SHP77 (cell line): ENCODE measurements around the gene AICDA.
"Not testable (repeated sequence)": the region's sequence is repeated elsewhere in the genome, so short reads cannot be mapped to it uniquely, and the experiment has no call there.

Experiments
- DNase-seq, 2 experiments: peaks; one replicate each; lab custom pipeline; 2025; lab: John Stamatoyannopoulos, UW

Gene AICDA

GRCh38 chr12:8612629-8613028 is at the start of gene AICDA:
TSS of gene AICDA (minus strand) at chr12:8612859. CDS start at chr12:8612767, 92 bp downstream.
- DNase-seq = no peak

GRCh38 chr12:8661751-8662150 is 49.1 kb upstream of the AICDA start:
- no peak for DNase-seq

DNA sequence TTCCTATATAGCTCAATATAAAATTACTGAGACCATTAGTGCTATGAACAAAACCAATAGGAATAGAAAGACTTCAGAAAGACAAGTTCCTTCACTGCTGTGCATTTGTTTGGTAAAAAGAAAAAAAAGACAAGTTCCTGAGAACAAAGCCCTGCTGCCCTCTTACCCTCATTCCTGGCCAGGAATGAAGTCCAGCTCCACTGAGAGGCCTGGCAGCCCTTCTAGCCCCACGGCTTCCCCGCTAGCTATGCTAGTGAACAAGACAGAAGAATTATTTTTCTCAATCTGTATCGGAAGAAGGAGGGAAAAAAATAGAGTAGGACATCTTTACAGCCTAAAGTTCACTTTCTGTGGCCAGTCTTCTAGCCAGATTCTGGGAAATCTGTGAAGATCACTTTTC is 48.4 kb upstream of the AICDA start:
- no peak for DNase-seq

- no peak for DNase-seq
Measured at GRCh38 chr12:8658346-8658745, 45.7 kb upstream of the AICDA start.

DNA sequence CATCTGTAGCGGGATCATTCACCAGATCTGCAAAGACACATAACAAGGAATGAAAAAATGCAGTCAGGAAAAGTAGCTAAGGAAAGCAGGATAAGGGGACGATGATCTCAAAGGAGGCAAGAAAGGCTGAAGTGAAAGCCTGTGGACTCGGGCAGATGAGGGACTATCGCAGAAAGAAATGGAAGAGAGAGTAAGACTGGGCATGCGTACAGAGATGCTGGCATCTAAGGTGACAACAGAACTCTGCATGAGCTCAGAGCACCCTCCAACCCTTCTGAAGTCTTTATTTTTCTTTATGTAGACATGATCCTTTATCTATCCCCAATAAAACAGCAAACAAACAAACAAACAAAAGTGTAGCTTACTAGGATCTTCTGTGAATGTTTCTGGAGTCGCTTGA is 42.8 kb upstream of the AICDA start:
- DNase-seq = no peak

GRCh38 chr12:8648576-8649205 is 36.0 kb upstream of the AICDA start:
- no peak for DNase-seq

- DNase-seq = no peak
Measured at GRCh38 chr12:8647968-8648367, 35.3 kb upstream of the AICDA start.

DNA sequence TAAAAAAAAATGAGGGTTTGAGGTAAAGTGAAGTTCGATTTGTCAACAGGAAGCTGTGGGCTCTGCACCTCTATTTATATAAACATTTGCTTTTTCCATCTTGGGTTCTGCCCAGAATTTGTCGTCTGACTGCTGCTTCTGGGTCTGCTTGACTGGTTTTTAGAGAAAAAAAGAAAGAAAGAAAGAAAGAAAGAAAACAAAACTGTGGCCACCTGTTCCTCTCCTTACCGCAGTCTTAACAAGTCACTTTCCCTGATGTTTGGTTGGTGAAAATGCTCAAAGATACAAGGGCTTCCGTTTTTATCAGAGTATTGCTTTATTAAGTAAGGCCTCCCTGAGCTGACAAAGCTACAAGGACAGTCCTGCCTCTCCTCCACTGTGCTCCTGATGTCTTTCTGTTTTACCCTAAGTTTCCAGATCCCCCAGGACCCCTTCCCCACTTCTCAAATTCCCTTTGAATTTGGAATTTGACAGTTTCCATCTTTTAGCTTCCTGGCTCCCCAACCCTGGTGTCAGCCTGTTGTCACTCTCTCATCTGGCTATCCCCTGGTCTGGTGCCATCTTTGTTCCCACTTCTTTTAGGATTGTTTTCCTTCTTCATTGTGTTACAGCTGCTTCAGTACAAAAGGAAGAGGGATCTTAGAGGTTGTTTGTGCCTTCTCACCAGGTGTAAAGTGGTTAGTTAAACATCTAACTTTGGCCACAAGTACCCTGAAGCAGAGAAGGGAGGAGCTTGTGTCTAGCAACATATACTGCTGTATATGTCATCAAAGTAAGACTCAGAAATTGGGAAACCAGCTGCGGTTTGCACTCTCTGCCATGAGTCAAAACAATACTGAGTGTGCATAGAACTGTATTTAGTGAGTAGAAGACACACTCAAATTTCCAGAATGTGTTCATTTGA is 31.9 kb upstream of the AICDA start:
- DNase-seq = no peak

DNA sequence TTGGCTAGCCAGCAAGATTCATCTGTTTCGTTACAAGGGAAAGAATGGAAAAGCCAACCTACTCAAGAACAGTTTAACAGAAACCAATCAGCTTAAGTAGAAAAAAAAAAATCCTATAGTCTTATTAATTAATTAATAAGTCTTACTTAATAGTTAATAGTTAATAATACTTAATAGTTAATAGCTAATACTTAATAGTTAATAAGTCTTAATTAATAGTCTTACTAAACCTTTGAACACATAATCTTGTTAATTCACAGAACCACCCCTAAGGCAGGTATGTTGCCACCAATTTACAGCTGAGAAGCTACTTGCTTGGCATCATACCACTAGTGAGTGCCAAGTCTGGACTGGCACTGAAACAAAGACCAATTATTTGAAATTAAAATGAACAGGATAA is 30.1 kb upstream of the AICDA start:
- DNase-seq = no peak

DNA sequence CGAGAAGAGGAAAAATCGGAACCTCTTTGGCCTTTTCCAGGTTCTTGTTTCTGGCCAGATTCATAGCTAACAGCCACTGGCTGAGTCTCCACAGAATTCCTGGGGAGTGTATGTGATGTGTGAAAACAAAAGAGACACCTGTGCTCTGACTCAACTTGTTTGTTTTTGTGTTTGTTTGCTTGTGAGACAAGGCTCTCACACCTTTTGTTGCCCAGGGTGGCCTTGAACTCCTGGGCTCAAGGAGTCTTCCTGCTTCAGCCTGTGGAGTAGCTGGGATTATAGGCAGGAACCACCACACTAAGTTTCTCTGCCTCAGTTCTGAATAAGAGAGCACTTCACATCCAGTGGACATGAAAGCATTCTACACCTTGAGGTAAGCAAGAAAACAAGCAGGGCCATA is 27.3 kb upstream of the AICDA start:
- no peak for DNase-seq

- DNase-seq = no peak
Measured at GRCh38 chr12:8638951-8639350, 26.3 kb upstream of the AICDA start.

- no peak for DNase-seq
Measured at GRCh38 chr12:8637666-8638065, 25.0 kb upstream of the AICDA start.

GRCh38 chr12:8637244-8637643 is 24.6 kb upstream of the AICDA start:
- DNase-seq = no peak

DNA sequence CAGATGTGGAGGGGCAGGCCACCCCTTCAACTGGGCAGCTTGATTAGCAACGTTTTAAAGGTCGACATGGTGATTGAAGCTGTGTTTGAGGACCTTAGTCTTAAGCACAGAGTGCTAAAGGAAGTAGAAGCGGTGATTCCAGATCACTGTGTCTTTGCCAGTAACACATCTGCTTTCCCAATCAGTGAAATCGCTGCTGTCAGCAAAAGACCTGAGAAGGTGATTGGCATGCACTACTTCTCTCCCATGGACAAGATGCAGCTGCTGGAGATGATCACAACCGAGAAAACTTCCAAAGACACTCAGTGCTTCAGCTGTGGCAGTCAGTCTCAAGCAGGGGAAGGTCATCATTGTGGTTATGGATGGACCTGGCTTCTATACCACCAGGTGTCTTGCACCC is 23.9 kb upstream of the AICDA start:
- DNase-seq = no peak

DNA sequence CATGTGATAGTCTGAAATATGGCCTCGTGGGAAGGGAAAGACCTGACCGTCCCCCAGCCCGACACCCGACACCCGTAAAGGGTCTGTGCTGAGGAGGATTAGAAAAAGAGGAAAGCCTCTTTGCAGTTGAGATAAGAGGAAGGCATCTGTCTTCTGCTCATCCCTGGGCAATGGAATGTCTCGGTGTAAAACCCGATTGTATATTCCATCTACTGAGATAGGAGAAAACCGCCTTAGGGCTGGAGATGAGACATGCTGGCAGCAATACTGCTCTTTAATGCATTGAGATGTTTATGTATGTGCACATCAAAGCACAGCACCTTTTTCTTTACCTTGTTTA is 23.3 kb upstream of the AICDA start:
- not testable (repeated sequence) for DNase-seq

DNA sequence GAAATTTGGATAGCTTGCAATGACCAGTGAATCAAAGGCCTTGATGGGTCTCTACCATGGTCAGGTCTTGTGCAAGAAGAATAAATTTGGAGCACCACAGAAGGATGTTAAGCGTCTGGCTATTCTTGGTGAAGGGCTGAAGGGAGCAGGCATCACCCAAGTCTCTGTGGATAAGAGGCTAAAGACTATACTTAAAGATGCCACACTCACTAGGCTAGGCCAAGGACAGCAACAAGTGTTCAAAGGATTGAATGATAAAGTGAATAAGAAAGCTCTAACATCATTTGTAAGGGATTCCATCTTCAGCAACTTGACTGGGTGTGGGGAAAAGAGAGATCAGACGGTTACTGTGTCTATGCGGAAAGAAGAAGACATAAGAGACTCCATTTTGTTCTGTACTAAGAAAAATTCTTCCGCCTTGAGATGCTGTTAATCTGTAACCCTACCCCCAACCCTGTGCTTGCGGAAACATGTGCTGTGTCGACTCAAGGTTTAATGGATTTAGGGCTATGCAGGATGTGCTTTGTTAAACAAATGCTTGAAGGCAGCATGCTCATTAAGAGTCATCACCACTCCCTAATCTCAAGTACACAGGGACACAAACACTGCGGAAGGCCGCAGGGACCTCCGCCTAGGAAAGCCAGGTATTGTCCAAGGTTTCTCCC is 22.8 kb upstream of the AICDA start:
- DNase-seq = not testable (repeated sequence)

DNA sequence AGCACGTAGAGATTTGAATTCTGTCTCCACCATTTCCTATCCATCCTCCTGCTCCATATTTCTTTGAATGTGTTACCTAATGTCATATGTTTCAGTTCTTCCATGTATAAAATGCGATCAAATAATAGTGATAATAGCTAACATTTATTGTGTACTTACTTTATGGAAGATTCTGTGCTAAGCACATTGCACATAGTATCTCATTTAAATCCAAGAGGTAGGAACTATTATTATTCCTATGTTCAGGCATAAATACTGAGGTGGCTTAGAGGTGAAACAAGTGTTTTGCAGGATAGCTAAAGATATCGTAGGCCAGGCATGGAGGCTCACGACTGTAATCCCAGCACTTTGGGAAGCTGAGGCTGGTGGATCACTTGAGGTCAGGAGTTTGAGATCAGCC is 17.5 kb upstream of the AICDA start:
- no peak for DNase-seq

- DNase-seq = no peak
Measured at GRCh38 chr12:8629486-8630033, 16.9 kb upstream of the AICDA start.

GRCh38 chr12:8628731-8629130 is 16.1 kb upstream of the AICDA start:
- no peak for DNase-seq

DNA sequence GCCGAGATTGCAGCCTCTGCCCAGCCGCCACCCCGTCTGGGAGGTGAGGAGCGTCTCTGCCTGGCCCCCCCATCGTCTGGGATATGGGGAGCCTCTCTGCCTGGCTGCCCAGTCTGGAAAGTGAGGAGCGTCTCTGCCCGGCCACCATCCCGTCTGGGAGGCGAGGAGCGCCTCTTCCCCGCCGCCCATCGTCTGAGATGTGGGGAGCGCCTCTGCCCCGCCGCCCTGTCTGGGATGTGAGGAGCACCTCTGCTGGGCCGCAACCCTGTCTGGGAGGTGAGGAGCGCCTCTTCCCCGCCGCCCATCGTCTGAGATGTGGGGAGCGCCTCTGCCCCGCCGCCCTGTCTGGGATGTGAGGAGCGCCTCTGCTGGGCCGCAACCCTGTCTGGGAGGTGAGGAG is 12.1 kb upstream of the AICDA start:
- not testable (repeated sequence) for DNase-seq

- no peak for DNase-seq
Measured at GRCh38 chr12:8622646-8623045, 10.0 kb upstream of the AICDA start.

- no peak for DNase-seq
Measured at GRCh38 chr12:8615206-8615605, 2.5 kb upstream of the AICDA start.

DNA sequence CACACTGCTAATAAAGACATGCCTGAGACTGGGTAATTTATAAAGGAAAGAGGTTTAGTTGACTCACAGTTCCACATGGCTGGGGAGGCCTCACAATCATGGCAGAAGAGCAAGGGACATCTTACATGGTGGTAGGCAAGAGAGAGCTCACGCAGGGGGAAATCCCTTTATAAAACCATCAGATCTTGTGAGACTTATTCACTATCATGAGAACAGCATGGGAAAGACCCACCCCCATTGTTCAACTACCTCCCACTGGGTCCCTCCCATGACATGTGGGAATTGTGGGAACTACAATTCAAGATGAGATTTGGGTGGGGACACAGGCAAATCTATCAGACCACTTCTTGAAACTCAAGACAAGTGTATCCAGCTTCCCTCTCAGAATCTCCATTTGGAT is 1.2 kb upstream of the AICDA start:
- not testable (repeated sequence) for DNase-seq
